Endodermal cell (in vitro differentiated cells): Measurements from ENCODE around the gene AP2S1. TPM values are rescaled to one million over a fixed set of nuclear protein-coding genes. Genes with fewer than 3 reads are reported as not detected.

Source experiments
- DNase-seq: peaks from one replicate; pipeline ENCODE4 v3.0.0-alpha.2; 2017
- H3K27ac ChIP-seq: 2 replicates; pipeline ENCODE4 v1.5.1; 2013; ENCODE audit warnings: mild to moderate bottlenecking, low read depth, low read length, moderate library complexity
- H3K27me3 ChIP-seq: 2 replicates; pipeline ENCODE4 v1.6.1; 2013; ENCODE audit warnings: mild to moderate bottlenecking, low read length, moderate library complexity; ENCODE audit not compliant: insufficient read depth, control insufficient read depth, poor library complexity, severe bottlenecking
- H3K36me3 ChIP-seq: 2 replicates; pipeline ENCODE4 v1.7.0; 2013; ENCODE audit warnings: mild to moderate bottlenecking, low read length, moderate library complexity; ENCODE audit not compliant: control insufficient read depth, insufficient read depth
- H3K4me1 ChIP-seq: one replicate; pipeline ENCODE4 v1.7.0; 2013; ENCODE audit warnings: low read length; ENCODE audit not compliant: control insufficient read depth, insufficient read depth
- H3K4me3 ChIP-seq: 2 replicates; pipeline ENCODE4 v1.5.1; 2013; ENCODE audit warnings: mild to moderate bottlenecking, low read length, moderate library complexity
- H3K9ac ChIP-seq: 2 replicates; pipeline ENCODE4 v1.6.1; 2013; ENCODE audit warnings: mild to moderate bottlenecking, low read length, moderate library complexity; ENCODE audit not compliant: poor library complexity, severe bottlenecking; ENCODE audit errors: extremely low read depth
- H3K9me3 ChIP-seq: 2 replicates; pipeline ENCODE4 v1.6.1; 2013; ENCODE audit warnings: mild to moderate bottlenecking, low read length, moderate library complexity; ENCODE audit not compliant: control insufficient read depth
- H3K27ac Mint-ChIP-seq: 2 replicates; pipeline ENCODE4 v1.8.0; 2020; ENCODE audit warnings: mixed read lengths
- H3K27me3 Mint-ChIP-seq: 2 replicates; pipeline ENCODE4 v1.8.0; 2021; ENCODE audit warnings: mild to moderate bottlenecking, mixed read lengths; ENCODE audit not compliant: insufficient read depth
- H3K36me3 Mint-ChIP-seq: 2 replicates; pipeline ENCODE4 v1.8.0; 2020; ENCODE audit warnings: low read depth, mixed read lengths
- H3K4me1 Mint-ChIP-seq: 2 replicates; pipeline ENCODE4 v1.8.0; 2020; ENCODE audit warnings: mixed read lengths
- H3K4me3 Mint-ChIP-seq: 2 replicates; pipeline ENCODE4 v1.8.0; 2020; ENCODE audit warnings: mild to moderate bottlenecking, moderate library complexity, mixed read lengths
- H3K9me3 Mint-ChIP-seq: 2 replicates; pipeline ENCODE4 v1.8.0; 2020; ENCODE audit warnings: mild to moderate bottlenecking, mixed read lengths
- WGBS, 2 experiments: methylation state at CpG; one replicate each; pipeline versions ENCODE4 v1.1.5 to v1.1.7; 2013; ENCODE audit warnings: missing lambda C conversion rate in 2 of 2, mixed read lengths in 1 of 2; ENCODE audit not compliant: insufficient coverage in 1 of 2, insufficient read length in 1 of 2; 5-methylcytosine and 5-hydroxymethylcytosine counted together
- total RNA-seq, 2 donors: library from RNA; stranded (reverse); fragmentation: NEBNext Ultra II Directional in 1 of 2; extraction: Animal tissue kit (Norgen Biotek cat#: 25700) in 1 of 2; gene quantifications; 2 replicates in 1 of 2; 3 replicates in 1 of 2; pipeline ENCODE4 v1.2.1, GENCODE V29; 2021
- TF ChIP-seq, protein P1 (sequence below): fragments of 200-600 bp; sonication (generic); conservative IDR thresholded peaks from 2 replicates; pipeline ENCODE4 v1.5.0; 2021; ENCODE audit warnings: antibody characterized with exemption, mild to moderate bottlenecking

The AP2S1 gene
- total RNA-seq, 2 donors from 2014 or later = 162 to 214 TPM

DNA sequence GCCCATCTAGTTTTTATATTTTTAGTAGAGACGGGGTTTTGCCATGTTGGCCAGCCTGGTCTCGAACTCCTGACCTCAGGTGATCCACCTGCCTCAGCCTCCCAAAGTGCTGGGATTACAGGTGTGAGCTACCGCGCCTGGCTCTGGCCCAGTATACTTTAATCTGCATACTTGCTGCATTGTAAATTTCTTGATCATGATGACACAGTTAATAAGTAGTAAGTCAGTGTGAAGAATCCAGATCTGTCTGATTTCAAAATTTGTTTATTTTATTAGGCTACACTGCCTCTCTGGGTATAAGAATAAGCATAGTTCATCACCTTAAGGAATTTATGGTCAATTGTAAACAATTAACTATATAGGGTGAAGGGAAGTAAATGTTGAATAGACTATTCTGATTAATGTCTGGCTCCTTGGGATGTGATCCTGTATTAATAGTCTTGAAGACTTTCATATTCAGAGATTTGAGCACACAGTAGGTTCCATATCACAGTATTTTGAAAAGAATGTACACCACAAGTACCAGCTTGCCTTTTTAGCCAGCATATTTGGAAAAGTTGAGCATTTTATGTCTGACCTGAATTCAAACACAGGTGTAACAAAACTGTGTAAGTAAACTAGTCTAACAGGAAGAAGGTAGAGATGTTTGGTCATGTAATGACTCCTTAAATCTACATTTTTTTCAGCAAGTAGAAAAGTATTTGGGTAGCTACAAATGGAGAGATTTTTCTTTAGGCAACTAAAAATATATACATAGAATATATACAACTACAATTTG, 17.6 kb upstream of the AP2S1 start:
- Histone ChIP-seq H3K9ac (no peak overlapping the region), H3K27ac (no peak overlapping the region), H3K36me3 (no peaks in the 10 kb centered on the region), H3K27me3 (peaks cover 24% of the 10 kb centered on the region), H3K4me3 (no peak overlapping the region), H3K9me3 (no peaks in the 10 kb centered on the region), H3K4me1 (peaks cover 12% of the 10 kb centered on the region)
- peaks cover 36% of the 10 kb centered on the region for H3K4me1 Mint-ChIP-seq
- TF ChIP-seq, protein P1, sequence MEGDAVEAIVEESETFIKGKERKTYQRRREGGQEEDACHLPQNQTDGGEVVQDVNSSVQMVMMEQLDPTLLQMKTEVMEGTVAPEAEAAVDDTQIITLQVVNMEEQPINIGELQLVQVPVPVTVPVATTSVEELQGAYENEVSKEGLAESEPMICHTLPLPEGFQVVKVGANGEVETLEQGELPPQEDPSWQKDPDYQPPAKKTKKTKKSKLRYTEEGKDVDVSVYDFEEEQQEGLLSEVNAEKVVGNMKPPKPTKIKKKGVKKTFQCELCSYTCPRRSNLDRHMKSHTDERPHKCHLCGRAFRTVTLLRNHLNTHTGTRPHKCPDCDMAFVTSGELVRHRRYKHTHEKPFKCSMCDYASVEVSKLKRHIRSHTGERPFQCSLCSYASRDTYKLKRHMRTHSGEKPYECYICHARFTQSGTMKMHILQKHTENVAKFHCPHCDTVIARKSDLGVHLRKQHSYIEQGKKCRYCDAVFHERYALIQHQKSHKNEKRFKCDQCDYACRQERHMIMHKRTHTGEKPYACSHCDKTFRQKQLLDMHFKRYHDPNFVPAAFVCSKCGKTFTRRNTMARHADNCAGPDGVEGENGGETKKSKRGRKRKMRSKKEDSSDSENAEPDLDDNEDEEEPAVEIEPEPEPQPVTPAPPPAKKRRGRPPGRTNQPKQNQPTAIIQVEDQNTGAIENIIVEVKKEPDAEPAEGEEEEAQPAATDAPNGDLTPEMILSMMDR = no peak
- no peak overlapping the region for H3K27ac Mint-ChIP-seq
- 91 to 100% methylated on average over 4 of the region's 4 CpGs for WGBS, 2 experiments
- H3K36me3 Mint-ChIP-seq = peaks cover 10% of the 10 kb centered on the region
- H3K4me3 Mint-ChIP-seq = no peak overlapping the region
- no peak for DNase-seq
- no peaks in the 10 kb centered on the region for H3K9me3 Mint-ChIP-seq
- peaks cover 5% of the 10 kb centered on the region for H3K27me3 Mint-ChIP-seq

- H3K4me1 ChIP-seq = peaks cover 12% of the 10 kb centered on the region
- no peak overlapping the region for H3K4me3 Mint-ChIP-seq
- no peaks in the 10 kb centered on the region for H3K9me3 Mint-ChIP-seq
Observed at GRCh38 chr19:46867170-46867569, 16.5 kb upstream of the AP2S1 start.

DNA sequence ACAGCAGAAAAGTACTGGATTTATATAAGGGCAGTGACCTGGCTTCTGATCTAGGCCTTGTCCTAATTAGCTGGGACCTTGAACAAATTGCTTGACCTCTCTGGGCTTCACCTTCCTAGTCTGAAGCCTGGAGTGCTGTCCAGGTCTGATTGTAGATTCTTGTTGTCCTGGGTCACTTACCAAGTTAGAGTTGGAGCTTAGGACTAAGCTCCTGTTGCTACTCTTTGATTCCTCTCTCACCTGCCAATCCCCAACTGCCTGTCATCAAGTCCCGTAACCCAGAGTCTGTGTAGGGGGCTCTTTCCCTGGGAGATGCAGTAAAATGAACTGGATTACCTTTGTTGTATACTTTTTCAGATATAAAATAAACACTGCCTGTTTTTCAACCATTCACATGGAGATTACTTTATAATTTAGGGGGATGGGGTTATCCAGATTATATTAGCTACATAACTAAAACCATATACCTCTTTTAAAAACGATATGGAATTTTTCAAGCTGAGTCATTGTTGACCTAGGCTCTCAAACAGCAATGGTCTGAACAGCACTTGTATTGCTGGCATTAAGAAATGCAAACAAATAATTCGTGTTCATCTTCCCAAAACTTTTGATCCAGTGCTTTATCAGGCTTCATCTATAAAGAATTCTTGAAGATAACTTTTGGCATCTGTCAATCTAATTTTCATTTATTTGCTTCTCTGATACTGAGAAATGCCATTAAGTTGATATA, 15.9 kb upstream of the AP2S1 start:
- DNase-seq = no peak
- 67 to 82% methylated on average over 1 to 2 of the region's 3 CpGs for WGBS, 2 experiments
- H3K27me3 ChIP-seq = peaks cover 40% of the 10 kb centered on the region
- H3K36me3 Mint-ChIP-seq = peaks cover 10% of the 10 kb centered on the region
- H3K4me3 Mint-ChIP-seq = no peak overlapping the region
- H3K36me3 ChIP-seq = no peaks in the 10 kb centered on the region
- no peak overlapping the region for H3K9ac ChIP-seq
- peak overlapping the region; percentile 12 for H3K4me3 ChIP-seq
- H3K27me3 Mint-ChIP-seq = peaks cover 5% of the 10 kb centered on the region
- peak overlapping the region; percentile 73 for H3K27ac Mint-ChIP-seq
- TF ChIP-seq, protein P1 = no peak
- no peaks in the 10 kb centered on the region for H3K9me3 ChIP-seq
- H3K27ac ChIP-seq = no peak overlapping the region
- H3K4me1 ChIP-seq = peaks cover 12% of the 10 kb centered on the region
- no peaks in the 10 kb centered on the region for H3K9me3 Mint-ChIP-seq
- peaks cover 36% of the 10 kb centered on the region for H3K4me1 Mint-ChIP-seq

More at GRCh38 chr19:46867170-46867569, 16.5 kb upstream of the AP2S1 start:
- no peak for DNase-seq
- Mint-ChIP-seq H3K27me3 (peaks cover 5% of the 10 kb centered on the region), H3K27ac (no peak overlapping the region), H3K36me3 (peaks cover 10% of the 10 kb centered on the region), H3K4me1 (peaks cover 36% of the 10 kb centered on the region)
- WGBS, 2 experiments = 79 to 88% methylated on average over 3 of the region's 3 CpGs
- TF ChIP-seq, protein P1 = no peak
- Histone ChIP-seq H3K9ac (no peak overlapping the region), H3K27ac (no peak overlapping the region), H3K36me3 (no peaks in the 10 kb centered on the region), H3K4me3 (peak overlapping the region; percentile 12), H3K27me3 (peaks cover 34% of the 10 kb centered on the region), H3K9me3 (no peaks in the 10 kb centered on the region)
